ENCODE data around the gene IL10RB.
"Not testable (repeated sequence)": the region's sequence is repeated elsewhere in the genome, so short reads cannot be mapped to it uniquely, and the experiment has no call there.

The IL10RB gene

GRCh38 chr21:33313611-33314010 is 47.4 kb downstream of the IL10RB start:
- Histone ChIP-seq H3K27me3 (no peaks in the 10 kb centered on the region), H3K36me3 (no peaks in the 10 kb centered on the region), H3K4me1 (peaks cover 10% of the 10 kb centered on the region), H3K9me3 (no peaks in the 10 kb centered on the region), H3K4me3 (ENCODE audit: low read depth, low read length) (no peak overlapping the region)
- TF ChIP-seq, protein P1, sequence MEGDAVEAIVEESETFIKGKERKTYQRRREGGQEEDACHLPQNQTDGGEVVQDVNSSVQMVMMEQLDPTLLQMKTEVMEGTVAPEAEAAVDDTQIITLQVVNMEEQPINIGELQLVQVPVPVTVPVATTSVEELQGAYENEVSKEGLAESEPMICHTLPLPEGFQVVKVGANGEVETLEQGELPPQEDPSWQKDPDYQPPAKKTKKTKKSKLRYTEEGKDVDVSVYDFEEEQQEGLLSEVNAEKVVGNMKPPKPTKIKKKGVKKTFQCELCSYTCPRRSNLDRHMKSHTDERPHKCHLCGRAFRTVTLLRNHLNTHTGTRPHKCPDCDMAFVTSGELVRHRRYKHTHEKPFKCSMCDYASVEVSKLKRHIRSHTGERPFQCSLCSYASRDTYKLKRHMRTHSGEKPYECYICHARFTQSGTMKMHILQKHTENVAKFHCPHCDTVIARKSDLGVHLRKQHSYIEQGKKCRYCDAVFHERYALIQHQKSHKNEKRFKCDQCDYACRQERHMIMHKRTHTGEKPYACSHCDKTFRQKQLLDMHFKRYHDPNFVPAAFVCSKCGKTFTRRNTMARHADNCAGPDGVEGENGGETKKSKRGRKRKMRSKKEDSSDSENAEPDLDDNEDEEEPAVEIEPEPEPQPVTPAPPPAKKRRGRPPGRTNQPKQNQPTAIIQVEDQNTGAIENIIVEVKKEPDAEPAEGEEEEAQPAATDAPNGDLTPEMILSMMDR (IDR thresholded peaks at IDR 0.05; ENCODE audit: low read depth, low read length) = no peak
- no peak for DNase-seq

DNA sequence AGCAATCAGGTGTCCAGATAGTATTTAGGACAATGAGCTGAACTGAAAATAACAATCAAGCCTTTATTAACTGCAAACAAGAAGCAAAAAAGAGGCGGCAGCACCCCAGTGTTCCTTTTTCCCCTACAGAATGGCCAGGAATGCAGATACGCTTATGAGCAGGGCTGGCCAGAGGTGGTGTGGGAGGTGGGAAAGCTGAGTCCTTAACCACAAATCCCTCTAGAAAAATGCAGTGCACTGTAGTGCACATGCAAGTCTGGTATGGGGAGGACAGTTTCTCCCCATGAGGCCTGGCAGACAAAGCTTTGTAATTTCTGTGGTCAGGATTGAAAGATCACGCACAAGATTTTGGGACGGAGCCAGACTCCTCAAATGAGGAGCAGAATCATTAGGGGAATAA is 47.9 kb downstream of the IL10RB start:
- Histone ChIP-seq H3K4me3 (ENCODE audit: low read depth, low read length) (no peak overlapping the region), H3K36me3 (no peaks in the 10 kb centered on the region), H3K27me3 (no peaks in the 10 kb centered on the region), H3K9me3 (no peaks in the 10 kb centered on the region), H3K4me1 (peaks cover 5% of the 10 kb centered on the region)
- TF ChIP-seq, protein P1 (IDR thresholded peaks at IDR 0.05; ENCODE audit: low read depth, low read length) = no peak
- no peak for DNase-seq

GRCh38 chr21:33315946-33316710 is 50.0 kb downstream of the IL10RB start:
- Histone ChIP-seq H3K4me1 (peaks cover 3% of the 10 kb centered on the region; the same call in 1 of the 2 replicates), H3K9me3 (no peaks in the 10 kb centered on the region), H3K27me3 (no peaks in the 10 kb centered on the region), H3K36me3 (no peaks in the 10 kb centered on the region), H3K4me3 (ENCODE audit: low read depth, low read length) (no peak overlapping the region)
- DNase-seq = no peak
- TF ChIP-seq, protein P1 (IDR thresholded peaks at IDR 0.05; ENCODE audit: low read depth, low read length) = no peak

DNA sequence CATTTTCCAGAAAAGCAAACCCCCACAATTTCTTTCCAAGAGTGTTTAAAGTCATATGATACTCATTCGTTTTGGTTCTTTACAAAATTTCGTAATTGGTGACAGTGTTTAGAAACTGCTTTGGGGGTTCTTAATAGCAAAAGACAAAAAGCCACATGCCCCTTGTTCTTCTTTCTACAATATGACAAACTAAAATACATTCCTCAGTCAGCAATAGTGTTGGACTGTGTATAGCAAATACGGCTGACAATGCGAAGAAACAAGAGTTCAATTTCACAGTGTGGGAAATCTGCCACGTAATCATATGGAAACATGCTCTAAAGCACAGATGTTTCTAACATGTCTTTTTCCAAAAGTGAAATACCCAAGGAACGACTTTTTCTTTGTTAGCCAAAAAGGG is 51.0 kb downstream of the IL10RB start:
- no peak overlapping the region for H3K4me3 ChIP-seq (ENCODE audit: low read depth, low read length)
- no peak for DNase-seq
- no peaks in the 10 kb centered on the region for H3K36me3 ChIP-seq
- H3K27me3 ChIP-seq = no peaks in the 10 kb centered on the region
- TF ChIP-seq, protein P1 (IDR thresholded peaks at IDR 0.05; ENCODE audit: low read depth, low read length) = no peak
- H3K4me1 ChIP-seq = no peaks in the 10 kb centered on the region
- no peaks in the 10 kb centered on the region for H3K9me3 ChIP-seq

DNA sequence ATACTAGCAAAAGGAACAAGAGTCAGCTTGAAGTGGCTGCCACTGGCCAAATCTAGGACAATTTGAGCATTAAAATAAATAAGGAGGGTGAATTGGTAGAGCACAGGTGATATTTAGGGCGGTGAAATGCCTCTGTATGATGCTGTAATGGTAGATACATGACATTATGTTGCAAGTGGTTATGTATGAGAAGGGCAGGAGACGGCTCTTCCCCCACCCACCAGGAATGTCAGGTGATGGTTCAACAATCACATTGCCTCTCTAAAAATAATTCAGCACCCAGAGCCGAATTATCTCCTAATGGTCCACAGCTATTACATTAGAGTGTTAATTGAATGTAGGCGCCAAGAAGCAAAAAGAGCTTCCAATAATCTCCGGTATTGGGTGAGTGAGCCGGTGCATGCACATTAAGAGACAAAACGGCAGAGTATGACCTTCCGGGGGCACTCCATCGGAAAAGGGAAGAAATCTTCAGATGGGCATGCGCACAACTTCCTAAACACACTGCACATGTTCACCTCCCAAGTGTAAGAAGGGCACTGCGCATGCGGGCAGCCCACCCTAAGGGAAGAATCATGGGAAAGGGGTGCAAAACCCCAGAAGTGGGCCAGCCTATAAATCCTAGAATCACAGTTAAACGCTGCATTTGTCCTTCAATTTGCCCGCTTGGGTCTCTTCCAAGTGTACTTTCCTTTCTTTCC is 51.8 kb downstream of the IL10RB start:
- Histone ChIP-seq H3K4me1 (no peaks in the 10 kb centered on the region), H3K9me3 (no peaks in the 10 kb centered on the region), H3K36me3 (no peaks in the 10 kb centered on the region), H3K4me3 (ENCODE audit: low read depth, low read length) (no peak overlapping the region), H3K27me3 (no peaks in the 10 kb centered on the region)
- DNase-seq = no peak
- TF ChIP-seq, protein P1 (IDR thresholded peaks at IDR 0.05; ENCODE audit: low read depth, low read length) = no peak

- not testable (repeated sequence) for H3K4me3 ChIP-seq (ENCODE audit: low read depth, low read length); H3K4me1 ChIP-seq; DNase-seq; H3K9me3 ChIP-seq; H3K36me3 ChIP-seq; H3K27me3 ChIP-seq
Measured at GRCh38 chr21:33321005-33321404, 54.8 kb downstream of the IL10RB start.

DNA sequence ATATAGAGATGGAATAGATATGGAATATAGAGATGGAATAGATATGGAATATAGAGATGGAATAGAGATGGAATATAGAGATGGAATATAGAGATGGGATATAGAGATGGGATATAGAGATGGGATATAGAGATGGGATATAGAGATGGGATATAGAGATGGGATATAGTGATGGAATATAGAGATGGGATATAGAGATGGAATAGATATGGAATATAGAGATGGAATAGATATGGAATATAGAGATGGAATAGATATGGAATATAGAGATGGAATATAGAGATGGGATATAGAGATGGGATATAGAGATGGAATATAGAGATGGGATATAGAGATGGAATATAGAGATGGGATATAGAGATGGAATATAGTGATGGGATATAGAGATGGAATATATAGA is 57.4 kb downstream of the IL10RB start:
- H3K4me3 ChIP-seq (ENCODE audit: low read depth, low read length) = peak overlapping the region; percentile 95
- H3K4me1 ChIP-seq, H3K27me3 ChIP-seq, H3K9me3 ChIP-seq, H3K36me3 ChIP-seq, DNase-seq: not testable (repeated sequence)
